Liver (tissue), 9 donors: ENCODE data around the gene FITM1. TPM values are rescaled to one million over a fixed set of nuclear protein-coding genes. Genes with fewer than 3 reads are reported as not detected.

Experiments
- DNase-seq: peaks from one replicate; pipeline ENCODE4 v3.0.0-alpha.2; 2017; ENCODE audit warnings: low spot score
- H3K27ac ChIP-seq, 2 donors: one replicate each; pipeline ENCODE4 v1.7.0; 2013; ENCODE audit warnings: inconsistent platforms in 2 of 2, low read length in 2 of 2, control low read depth in 1 of 2, low read depth in 1 of 2, mild to moderate bottlenecking in 1 of 2
- H3K27me3 ChIP-seq, 4 donors: one replicate each; pipeline versions ENCODE4 v1.6.1 to v1.7.0; 2013; ENCODE audit warnings: low read length in 3 of 4, inconsistent platforms in 1 of 4, mild to moderate bottlenecking in 1 of 4, moderate library complexity in 1 of 4; ENCODE audit not compliant: control insufficient read depth in 4 of 4, insufficient read depth in 4 of 4
- H3K36me3 ChIP-seq, 4 donors: one replicate each; pipeline versions ENCODE4 v1.6.1 to v1.7.0; 2013; ENCODE audit warnings: low read length in 3 of 4, mild to moderate bottlenecking in 3 of 4, low read depth in 1 of 4, moderate library complexity in 1 of 4; ENCODE audit not compliant: control insufficient read depth in 4 of 4, insufficient read depth in 3 of 4
- H3K4me1 ChIP-seq, 4 donors: one replicate each; pipeline versions ENCODE4 v1.6.1 to v1.7.0; 2013; ENCODE audit warnings: low read length in 3 of 4, mild to moderate bottlenecking in 3 of 4, moderate library complexity in 1 of 4; ENCODE audit not compliant: control insufficient read depth in 4 of 4, insufficient read depth in 4 of 4
- H3K4me3 ChIP-seq, 3 donors: one replicate each; pipeline versions ENCODE4 v1.6.1 to v1.7.0; 2013; ENCODE audit warnings: low read length in 3 of 3, control low read depth in 1 of 3, low read depth in 1 of 3, mild to moderate bottlenecking in 1 of 3
- H3K9ac ChIP-seq, 2 donors: one replicate each; pipeline ENCODE4 v1.7.0; 2013; ENCODE audit warnings: low read length in 2 of 2, mild to moderate bottlenecking in 2 of 2, moderate library complexity in 2 of 2, control low read depth in 1 of 2, low read depth in 1 of 2
- H3K9me3 ChIP-seq, 4 donors: one replicate each; pipeline versions ENCODE4 v1.6.1 to v1.7.0; 2013; ENCODE audit warnings: low read length in 3 of 4; ENCODE audit not compliant: control insufficient read depth in 4 of 4
- CTCF ChIP-seq: fragments of 150-350 bp; IDR thresholded peaks from 2 replicates; pipeline ENCODE4 v1.5.1; 2017; ENCODE audit warnings: improper control_type of control experiment, low read depth, low read length; ENCODE audit not compliant: missing input control
- EGR1 ChIP-seq, 2 donors: IDR thresholded peaks; 2 replicates each; pipeline ENCODE4 v1.6.1; 2016 to 2018; ENCODE audit warnings: antibody characterized with exemption in 2 of 2, low read depth in 2 of 2
- FOXA1 ChIP-seq: IDR thresholded peaks from 2 replicates; pipeline ENCODE4 v1.6.1; 2016; ENCODE audit warnings: antibody characterized with exemption
- FOXA2 ChIP-seq: IDR thresholded peaks from 2 replicates; pipeline ENCODE4 v1.6.1; 2016; ENCODE audit warnings: antibody characterized with exemption
- GABPA ChIP-seq, 2 donors: IDR thresholded peaks in 1 of 2; conservative IDR thresholded peaks in 1 of 2; 2 replicates each; pipeline ENCODE4 v1.6.1; 2016; ENCODE audit warnings: antibody characterized with exemption in 2 of 2, mild to moderate bottlenecking in 1 of 2, moderate library complexity in 1 of 2
- HNF4A ChIP-seq, 2 donors: conservative IDR thresholded peaks; 2 replicates each; pipeline ENCODE4 v1.6.1; 2016; ENCODE audit warnings: antibody characterized with exemption in 2 of 2, mild to moderate bottlenecking in 2 of 2
- HNF4G ChIP-seq: IDR thresholded peaks from 2 replicates; pipeline ENCODE4 v1.6.1; 2016; ENCODE audit warnings: antibody characterized with exemption
- JUND ChIP-seq, 2 donors: IDR thresholded peaks; 2 replicates each; pipeline ENCODE4 v1.6.1; 2016; ENCODE audit warnings: antibody characterized with exemption in 2 of 2
- MAX ChIP-seq: IDR thresholded peaks from 2 replicates; pipeline ENCODE4 v1.6.1; 2016; ENCODE audit warnings: antibody characterized with exemption
- NR2F2 ChIP-seq: IDR thresholded peaks from 2 replicates; pipeline ENCODE4 v1.6.1; 2016; ENCODE audit warnings: antibody characterized with exemption
- RAD21 ChIP-seq, 2 donors: IDR thresholded peaks; 2 replicates each; pipeline ENCODE4 v1.6.1; 2016; ENCODE audit warnings: antibody characterized with exemption in 2 of 2, mild to moderate bottlenecking in 2 of 2
- RXRA ChIP-seq, 2 donors: IDR thresholded peaks; 2 replicates each; pipeline ENCODE4 v1.6.1; 2017 to 2018; ENCODE audit warnings: antibody characterized with exemption in 2 of 2, mild to moderate bottlenecking in 1 of 2
- SP1 ChIP-seq: IDR thresholded peaks from 2 replicates; pipeline ENCODE4 v1.6.1; 2018; ENCODE audit warnings: antibody characterized with exemption, mild to moderate bottlenecking
- TAF1 ChIP-seq: conservative IDR thresholded peaks from 2 replicates; pipeline ENCODE4 v1.6.1; 2016; ENCODE audit warnings: antibody characterized with exemption, mild to moderate bottlenecking
- YY1 ChIP-seq: IDR thresholded peaks from 2 replicates; pipeline ENCODE4 v1.6.1; 2016; ENCODE audit warnings: antibody characterized with exemption, mild to moderate bottlenecking
- WGBS: extraction: QIAGEN DNeasy Blood & Tissue Kit; methylation state at CpG from one replicate; pipeline ENCODE4 v1.1.7; 2013; 5-methylcytosine and 5-hydroxymethylcytosine counted together
- polyA plus RNA-seq, 2 donors: library from polyadenylated mRNA; stranded (reverse) in 1 of 2; unstranded in 1 of 2; fragments of 200-250 nt in 1 of 2; fragments of >200 nt in 1 of 2; fragmentation: Nextera tagmentation in 1 of 2; extraction: Ambion mirVana in 1 of 2; gene quantifications; one replicate each; pipeline versions ENCODE4 v1.2.1 to v1.2.3, GENCODE V29; 2013 to 2015
- total RNA-seq, 2 donors: library from RNA; depleted of rRNA; stranded (reverse); fragments of >200 nt; gene quantifications; one replicate each; pipeline ENCODE4 v1.2.3, GENCODE V29; 2014
- TF ChIP-seq, protein P1 (sequence below): IDR thresholded peaks from 2 replicates; pipeline ENCODE4 v1.6.1; 2016; ENCODE audit warnings: antibody characterized with exemption
- TF ChIP-seq, protein P2 (sequence below): IDR thresholded peaks from 2 replicates; pipeline ENCODE4 v1.6.1; 2016; ENCODE audit warnings: antibody characterized with exemption, mild to moderate bottlenecking
- TF ChIP-seq, protein P3 (sequence below): IDR thresholded peaks from 2 replicates; pipeline ENCODE4 v1.6.1; 2016; ENCODE audit warnings: antibody characterized with exemption
- donor health status: healthy.
- donor health status: healthy.
- donor health status: healthy.
- donor health status: healthy.
- donor health status: healthy.

FITM1 gene
- total and polyA plus RNA-seq, 4 donors = 1.7 to 16.1 (median 9.1) TPM

DNA sequence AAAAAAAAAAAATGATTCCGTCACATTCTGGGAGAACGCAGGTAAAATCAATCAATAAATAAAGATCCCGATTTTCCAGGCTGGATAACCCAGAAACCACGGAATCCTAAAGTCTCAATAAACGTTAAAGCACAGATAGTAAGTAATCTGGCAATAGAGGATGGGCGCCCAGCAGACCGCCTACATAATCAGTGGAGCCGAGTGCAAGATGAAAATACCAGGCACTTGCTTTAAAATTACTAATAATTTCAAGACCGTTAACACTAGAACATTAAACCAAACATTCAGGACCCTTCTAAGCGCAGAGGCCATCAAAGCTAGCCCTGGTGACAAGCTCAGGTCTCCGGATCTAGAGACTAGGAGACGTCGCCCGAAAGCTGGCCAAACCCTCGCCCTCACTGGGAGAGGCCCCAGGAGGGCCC is 17.1 kb upstream of the FITM1 start:
- WGBS = 10% methylated on average over 15 of the region's 15 CpGs
- peaks cover 4 to 53% (median 45%) of the 10 kb centered on the region in 4 donors for H3K4me1 ChIP-seq
- H3K27ac ChIP-seq = peak overlapping the region; percentile 99 to 100
- H3K9ac ChIP-seq = peak overlapping the region; percentile 75 to 97
- TF ChIP-seq SP1 (no peak), YY1 (no peak), RXRA (IDR thresholded peaks at IDR 0.05) (no peak), MAX (no peak), CTCF (no peak), HNF4A (conservative IDR thresholded peaks at IDR 0.05) (no peak), TAF1 (no peak), FOXA1 (no peak), GABPA (IDR thresholded peaks at IDR 0.05 in 1 of 2, conservative IDR thresholded peaks at IDR 0.05 in 1 of 2) (no peak), RAD21 (IDR thresholded peaks at IDR 0.05) (no peak), HNF4G (no peak), JUND (IDR thresholded peaks at IDR 0.05) (no peak), FOXA2 (no peak), NR2F2 (no peak), EGR1 (IDR thresholded peaks at IDR 0.05; ENCODE audit: low read depth in 2 of 2) (no peak)
- TF ChIP-seq, protein P1, sequence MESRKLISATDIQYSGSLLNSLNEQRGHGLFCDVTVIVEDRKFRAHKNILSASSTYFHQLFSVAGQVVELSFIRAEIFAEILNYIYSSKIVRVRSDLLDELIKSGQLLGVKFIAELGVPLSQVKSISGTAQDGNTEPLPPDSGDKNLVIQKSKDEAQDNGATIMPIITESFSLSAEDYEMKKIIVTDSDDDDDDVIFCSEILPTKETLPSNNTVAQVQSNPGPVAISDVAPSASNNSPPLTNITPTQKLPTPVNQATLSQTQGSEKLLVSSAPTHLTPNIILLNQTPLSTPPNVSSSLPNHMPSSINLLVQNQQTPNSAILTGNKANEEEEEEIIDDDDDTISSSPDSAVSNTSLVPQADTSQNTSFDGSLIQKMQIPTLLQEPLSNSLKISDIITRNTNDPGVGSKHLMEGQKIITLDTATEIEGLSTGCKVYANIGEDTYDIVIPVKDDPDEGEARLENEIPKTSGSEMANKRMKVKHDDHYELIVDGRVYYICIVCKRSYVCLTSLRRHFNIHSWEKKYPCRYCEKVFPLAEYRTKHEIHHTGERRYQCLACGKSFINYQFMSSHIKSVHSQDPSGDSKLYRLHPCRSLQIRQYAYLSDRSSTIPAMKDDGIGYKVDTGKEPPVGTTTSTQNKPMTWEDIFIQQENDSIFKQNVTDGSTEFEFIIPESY = no peak
- TF ChIP-seq, protein P2, sequence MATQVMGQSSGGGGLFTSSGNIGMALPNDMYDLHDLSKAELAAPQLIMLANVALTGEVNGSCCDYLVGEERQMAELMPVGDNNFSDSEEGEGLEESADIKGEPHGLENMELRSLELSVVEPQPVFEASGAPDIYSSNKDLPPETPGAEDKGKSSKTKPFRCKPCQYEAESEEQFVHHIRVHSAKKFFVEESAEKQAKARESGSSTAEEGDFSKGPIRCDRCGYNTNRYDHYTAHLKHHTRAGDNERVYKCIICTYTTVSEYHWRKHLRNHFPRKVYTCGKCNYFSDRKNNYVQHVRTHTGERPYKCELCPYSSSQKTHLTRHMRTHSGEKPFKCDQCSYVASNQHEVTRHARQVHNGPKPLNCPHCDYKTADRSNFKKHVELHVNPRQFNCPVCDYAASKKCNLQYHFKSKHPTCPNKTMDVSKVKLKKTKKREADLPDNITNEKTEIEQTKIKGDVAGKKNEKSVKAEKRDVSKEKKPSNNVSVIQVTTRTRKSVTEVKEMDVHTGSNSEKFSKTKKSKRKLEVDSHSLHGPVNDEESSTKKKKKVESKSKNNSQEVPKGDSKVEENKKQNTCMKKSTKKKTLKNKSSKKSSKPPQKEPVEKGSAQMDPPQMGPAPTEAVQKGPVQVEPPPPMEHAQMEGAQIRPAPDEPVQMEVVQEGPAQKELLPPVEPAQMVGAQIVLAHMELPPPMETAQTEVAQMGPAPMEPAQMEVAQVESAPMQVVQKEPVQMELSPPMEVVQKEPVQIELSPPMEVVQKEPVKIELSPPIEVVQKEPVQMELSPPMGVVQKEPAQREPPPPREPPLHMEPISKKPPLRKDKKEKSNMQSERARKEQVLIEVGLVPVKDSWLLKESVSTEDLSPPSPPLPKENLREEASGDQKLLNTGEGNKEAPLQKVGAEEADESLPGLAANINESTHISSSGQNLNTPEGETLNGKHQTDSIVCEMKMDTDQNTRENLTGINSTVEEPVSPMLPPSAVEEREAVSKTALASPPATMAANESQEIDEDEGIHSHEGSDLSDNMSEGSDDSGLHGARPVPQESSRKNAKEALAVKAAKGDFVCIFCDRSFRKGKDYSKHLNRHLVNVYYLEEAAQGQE = no peak
- TF ChIP-seq, protein P3, sequence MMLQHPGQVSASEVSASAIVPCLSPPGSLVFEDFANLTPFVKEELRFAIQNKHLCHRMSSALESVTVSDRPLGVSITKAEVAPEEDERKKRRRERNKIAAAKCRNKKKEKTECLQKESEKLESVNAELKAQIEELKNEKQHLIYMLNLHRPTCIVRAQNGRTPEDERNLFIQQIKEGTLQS = no peak
- no peak for DNase-seq
- H3K9me3 ChIP-seq = no peaks in the 10 kb centered on the region
- H3K36me3 ChIP-seq = peaks cover 0 to 8% (median 5%) of the 10 kb centered on the region in 4 donors
- H3K4me3 ChIP-seq = peak overlapping the region; percentile 55 to 94 (median 90)
- no peaks in the 10 kb centered on the region for H3K27me3 ChIP-seq
